Measurements from ENCODE around the gene LYST.

- TF ChIP-seq EZH2 (IDR thresholded peaks at IDR 0.05) (no peak), POLR2AphosphoS5 (IDR thresholded peaks at IDR 0.05; ENCODE audit: borderline replicate concordance, low read depth, low read length) (no peak)
Measured at GRCh38 chr1:235907187-235907896, 40.6 kb upstream of the LYST start.

All from SK-N-MC (cell line).